SK-N-MC (cell line): ENCODE results near the gene TOMM40.

Source experiments
- EZH2 ChIP-seq: fragments of 200-600 bp; sonication (generic); IDR thresholded peaks from one replicate; pipeline ENCODE4 v1.6.1; 2017; ENCODE audit warnings: antibody characterized with exemption
- POLR2AphosphoS5 ChIP-seq: IDR thresholded peaks from 2 replicates; pipeline ENCODE4 v1.6.1; 2012; ENCODE audit warnings: mild to moderate bottlenecking, low read depth, low read length, borderline replicate concordance

- no peak for TF ChIP-seq EZH2
- no peak for TF ChIP-seq POLR2AphosphoS5
Observed at GRCh38 chr19:44908836-44909261, 17.8 kb downstream of the TOMM40 start.
